ENCODE results near the gene IGSF23. TPM values are rescaled to one million over a fixed set of nuclear protein-coding genes. Genes with fewer than 3 reads are reported as not detected.

IGSF23 gene
- total RNA-seq, 1 experiment from 2014 or later: not detected

DNA sequence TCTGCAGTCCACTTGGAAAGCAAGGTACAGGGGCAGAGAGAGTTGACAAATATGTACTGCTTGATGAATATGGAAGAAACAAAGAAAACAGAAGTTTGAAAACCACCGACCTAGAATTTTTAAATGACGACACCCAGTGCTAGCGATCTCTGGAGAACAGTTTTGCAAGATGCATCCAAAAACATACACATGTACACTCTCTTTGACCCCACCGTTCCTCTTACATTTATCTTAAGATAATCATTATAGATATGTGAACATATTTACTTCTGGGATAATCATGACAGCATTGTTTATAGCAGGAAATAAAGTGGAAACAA, 40.8 kb upstream of the IGSF23 start:
- DNase-seq (ENCODE audit: low spot score): no peak
- Histone ChIP-seq H3K9me3 (ENCODE audit: low read depth, low read length, poor library complexity, severe bottlenecking) (no peaks in the 10 kb centered on the region), H3K4me1 (ENCODE audit: insufficient read depth, low read length, poor library complexity, severe bottlenecking) (peaks cover 7% of the 10 kb centered on the region), H3K36me3 (ENCODE audit: insufficient read depth, low read length, poor library complexity, severe bottlenecking) (no peaks in the 10 kb centered on the region), H3K27me3 (replicated peaks; ENCODE audit: insufficient read depth, low read depth, low read length, poor library complexity) (no peaks in the 10 kb centered on the region), H3K27ac (ENCODE audit: low read depth, low read length, poor library complexity, severe bottlenecking) (no peak overlapping the region), H3K4me3 (ENCODE audit: low read depth, low read length, poor library complexity, severe bottlenecking) (no peak overlapping the region)
- TF ChIP-seq, protein P1, sequence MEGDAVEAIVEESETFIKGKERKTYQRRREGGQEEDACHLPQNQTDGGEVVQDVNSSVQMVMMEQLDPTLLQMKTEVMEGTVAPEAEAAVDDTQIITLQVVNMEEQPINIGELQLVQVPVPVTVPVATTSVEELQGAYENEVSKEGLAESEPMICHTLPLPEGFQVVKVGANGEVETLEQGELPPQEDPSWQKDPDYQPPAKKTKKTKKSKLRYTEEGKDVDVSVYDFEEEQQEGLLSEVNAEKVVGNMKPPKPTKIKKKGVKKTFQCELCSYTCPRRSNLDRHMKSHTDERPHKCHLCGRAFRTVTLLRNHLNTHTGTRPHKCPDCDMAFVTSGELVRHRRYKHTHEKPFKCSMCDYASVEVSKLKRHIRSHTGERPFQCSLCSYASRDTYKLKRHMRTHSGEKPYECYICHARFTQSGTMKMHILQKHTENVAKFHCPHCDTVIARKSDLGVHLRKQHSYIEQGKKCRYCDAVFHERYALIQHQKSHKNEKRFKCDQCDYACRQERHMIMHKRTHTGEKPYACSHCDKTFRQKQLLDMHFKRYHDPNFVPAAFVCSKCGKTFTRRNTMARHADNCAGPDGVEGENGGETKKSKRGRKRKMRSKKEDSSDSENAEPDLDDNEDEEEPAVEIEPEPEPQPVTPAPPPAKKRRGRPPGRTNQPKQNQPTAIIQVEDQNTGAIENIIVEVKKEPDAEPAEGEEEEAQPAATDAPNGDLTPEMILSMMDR (conservative IDR thresholded peaks at IDR 0.05; ENCODE audit: low read depth, low read length): no peak
- TF ChIP-seq EZH2 (IDR thresholded peaks at IDR 0.05; ENCODE audit: borderline replicate concordance, low read depth, low read length, poor library complexity, severe bottlenecking): no peak
- no TSS peak for BruUV-seq (replicated peaks)
- POLR2A ChIA-PET (ENCODE audit: low non-redundant PET): no interaction called here
- intact Hi-C loops (cut with micrococcal nuclease; ENCODE audit: unreplicated experiment): no loop called here
- CTCF ChIA-PET: no interaction called here

DNA sequence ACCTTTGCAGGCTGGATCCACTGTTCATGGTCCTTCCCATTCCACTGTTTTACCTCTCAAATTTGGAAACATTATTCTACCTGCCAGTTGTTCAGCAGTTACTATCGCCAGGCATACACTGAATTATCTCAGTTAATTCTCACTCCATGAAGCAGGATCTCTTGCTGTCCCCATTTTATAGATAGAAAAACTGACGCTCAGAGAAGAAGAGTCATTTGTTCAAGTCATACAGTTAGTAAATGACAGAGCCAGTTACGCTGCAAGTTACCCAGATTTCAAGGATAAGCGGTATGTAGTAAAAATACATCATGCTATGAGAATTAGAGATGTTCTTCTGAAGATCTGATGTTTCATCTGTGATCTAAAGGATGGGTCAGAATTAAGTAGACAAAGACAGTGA, 40.2 kb upstream of the IGSF23 start:
- TF ChIP-seq, protein P1 (conservative IDR thresholded peaks at IDR 0.05; ENCODE audit: low read depth, low read length): no peak
- TF ChIP-seq EZH2 (IDR thresholded peaks at IDR 0.05; ENCODE audit: borderline replicate concordance, low read depth, low read length, poor library complexity, severe bottlenecking): no peak
- intact Hi-C loops (cut with micrococcal nuclease; ENCODE audit: unreplicated experiment): no loop called here
- ChIA-PET POLR2A (ENCODE audit: low non-redundant PET) (no interaction called here), CTCF (interaction anchor here (0.9 to 1.0 kb wide), 2 partner anchors 10 to 84 kb away, joined by 3 to 4 read pairs; no protein-coding TSS in a partner anchor)
- no peaks in the 10 kb centered on the region for H3K27me3 ChIP-seq (replicated peaks; ENCODE audit: insufficient read depth, low read depth, low read length, poor library complexity)
- peak overlapping the region; percentile 28 for H3K27ac ChIP-seq (ENCODE audit: low read depth, low read length, poor library complexity, severe bottlenecking)
- peaks cover 7% of the 10 kb centered on the region for H3K4me1 ChIP-seq (ENCODE audit: insufficient read depth, low read length, poor library complexity, severe bottlenecking)
- BruUV-seq (replicated peaks): no TSS peak
- no peaks in the 10 kb centered on the region for H3K36me3 ChIP-seq (ENCODE audit: insufficient read depth, low read length, poor library complexity, severe bottlenecking)
- H3K9me3 ChIP-seq (ENCODE audit: low read depth, low read length, poor library complexity, severe bottlenecking): no peaks in the 10 kb centered on the region
- DNase-seq (ENCODE audit: low spot score): no peak
- no peak overlapping the region for H3K4me3 ChIP-seq (ENCODE audit: low read depth, low read length, poor library complexity, severe bottlenecking)

DNA sequence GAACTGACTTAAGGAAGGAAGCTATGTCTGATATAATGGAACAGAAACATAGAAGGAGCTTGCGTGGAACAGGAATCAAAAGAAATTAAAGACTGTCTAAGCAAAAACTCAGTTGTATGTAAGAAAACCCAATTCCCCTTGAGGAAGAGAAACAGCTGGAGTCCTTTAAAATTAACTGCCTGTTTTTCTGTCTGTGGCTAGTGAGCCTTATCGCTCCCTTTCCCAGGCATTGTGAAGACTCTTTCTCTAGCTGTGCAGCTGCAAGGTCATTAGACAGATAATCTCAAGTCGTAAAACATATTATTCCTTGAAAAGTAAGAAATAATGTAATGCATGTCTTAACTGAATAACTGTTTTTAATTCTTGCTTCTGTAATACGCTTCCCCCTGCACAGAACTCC, 39.7 kb upstream of the IGSF23 start:
- BruUV-seq (replicated peaks): no TSS peak
- ChIA-PET POLR2A (ENCODE audit: low non-redundant PET) (no interaction called here), CTCF (interaction anchor here (0.9 to 1.0 kb wide), 2 partner anchors 9 to 84 kb away, joined by 3 to 4 read pairs; no protein-coding TSS in a partner anchor)
- peak; percentile 77 for DNase-seq (ENCODE audit: low spot score)
- Histone ChIP-seq H3K36me3 (ENCODE audit: insufficient read depth, low read length, poor library complexity, severe bottlenecking) (no peaks in the 10 kb centered on the region), H3K4me1 (ENCODE audit: insufficient read depth, low read length, poor library complexity, severe bottlenecking) (peaks cover 7% of the 10 kb centered on the region), H3K9me3 (ENCODE audit: low read depth, low read length, poor library complexity, severe bottlenecking) (no peaks in the 10 kb centered on the region), H3K27me3 (replicated peaks; ENCODE audit: insufficient read depth, low read depth, low read length, poor library complexity) (no peaks in the 10 kb centered on the region), H3K27ac (ENCODE audit: low read depth, low read length, poor library complexity, severe bottlenecking) (peak overlapping the region; percentile 28), H3K4me3 (ENCODE audit: low read depth, low read length, poor library complexity, severe bottlenecking) (no peak overlapping the region)
- TF ChIP-seq EZH2 (IDR thresholded peaks at IDR 0.05; ENCODE audit: borderline replicate concordance, low read depth, low read length, poor library complexity, severe bottlenecking): no peak
- TF ChIP-seq, protein P1 (conservative IDR thresholded peaks at IDR 0.05; ENCODE audit: low read depth, low read length): no peak
- intact Hi-C loops (cut with micrococcal nuclease; ENCODE audit: unreplicated experiment): no loop called here
